H1 (cell line): Measurements from ENCODE around the gene POU6F2. TPM values are rescaled to one million over a fixed set of nuclear protein-coding genes. Genes with fewer than 3 reads are reported as not detected.

ENCODE experiments used
- BACH1 ChIP-seq: IDR thresholded peaks from 2 replicates; pipeline ENCODE4 v1.6.1; 2012; ENCODE audit warnings: low read length, improper control_type of control experiment
- CTBP2 ChIP-seq: IDR thresholded peaks from 2 replicates; pipeline ENCODE4 v1.7.0; 2011; ENCODE audit warnings: borderline replicate concordance, mild to moderate bottlenecking, moderate library complexity, mixed read lengths, low read length; ENCODE audit not compliant: insufficient read depth, insufficient read length
- HDAC6 ChIP-seq: IDR thresholded peaks from one replicate; pipeline ENCODE4 v1.7.1; 2012; ENCODE audit warnings: low read depth, mild to moderate bottlenecking, inconsistent platforms, low read length, moderate library complexity
- POLR2AphosphoS5 ChIP-seq: IDR thresholded peaks from 2 replicates; pipeline ENCODE4 v1.6.1; 2011; ENCODE audit warnings: low read depth, low read length
- SAP30 ChIP-seq: fragments of 300-600 bp; sonication (generic); IDR thresholded peaks from 2 replicates; pipeline ENCODE4 v1.7.1; 2012; ENCODE audit warnings: low read length, moderate library complexity, mild to moderate bottlenecking, inconsistent platforms; ENCODE audit not compliant: insufficient read depth, insufficient replicate concordance
- polyA plus RNA-seq, 7 experiments: library from polyadenylated mRNA; depleted of rRNA in 3 of 7; stranded (reverse) in 5 of 7; unstranded in 2 of 7; fragments of >200 nt in 5 of 7; fragments of 200-250 nt in 2 of 7; gene quantifications; 1 replicate in 5 of 7; 2 replicates in 1 of 7; 4 replicates in 1 of 7; pipeline versions ENCODE4 v1.2.1 to v1.2.3, GENCODE V29; 2011 to 2013; ENCODE audit warnings: missing spikeins in 2 of 7, mixed read lengths in 2 of 7
- total RNA-seq: library from RNA; stranded (reverse); fragmentation: NEBNext Ultra II Directional; extraction: Animal tissue kit (Norgen Biotek cat#: 25700); gene quantifications from 2 replicates; pipeline ENCODE4 v1.2.1, GENCODE V29; 2021
- TF ChIP-seq, protein P1 (sequence below): fragments of 300-600 bp; sonication (generic); IDR thresholded peaks from 2 replicates; pipeline ENCODE4 v1.7.1; 2012; ENCODE audit warnings: low read length, moderate library complexity, mild to moderate bottlenecking, inconsistent platforms; ENCODE audit not compliant: insufficient replicate concordance

Gene POU6F2
- total and polyA plus RNA-seq, 2 of the 8 experiments (the other 6 are each of a cell fraction or from before 2014, with no cell fraction given) = 1.1 to 2.0 TPM

DNA sequence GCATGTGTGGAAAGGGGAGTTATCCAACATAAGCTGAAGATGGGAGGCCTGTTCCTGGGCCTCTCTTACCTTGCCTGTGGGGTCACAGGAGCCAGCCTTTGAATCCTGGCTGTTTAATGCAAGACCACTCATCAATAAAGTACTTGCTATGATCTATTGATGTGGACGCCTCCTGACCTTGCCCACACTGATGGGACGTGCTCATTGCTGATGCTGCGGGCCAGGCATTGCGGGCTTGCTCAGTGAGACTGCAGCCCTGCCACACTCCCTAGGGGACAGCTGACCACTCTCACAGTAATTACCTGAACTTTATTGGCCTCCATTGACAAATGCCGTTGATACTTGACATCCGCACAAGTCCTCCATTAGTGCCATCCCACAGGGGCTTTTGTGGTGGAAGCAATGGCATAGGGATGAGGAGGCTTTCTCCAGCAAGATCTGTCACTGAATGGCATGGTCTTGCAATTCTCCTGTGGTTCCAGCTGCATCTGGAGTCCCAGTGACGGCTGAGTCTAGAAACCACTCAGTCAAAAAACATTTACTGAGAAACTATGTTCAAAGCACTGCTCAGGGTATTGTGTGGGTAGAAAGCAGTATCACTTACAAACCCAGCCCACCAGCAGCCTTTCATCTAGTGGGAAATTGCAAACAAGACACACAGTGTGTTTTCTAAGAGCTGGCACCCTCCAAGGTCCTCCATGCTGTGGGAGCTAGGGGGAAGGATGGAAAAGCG is 453.4 kb downstream of the POU6F2 start (continued):
- TF ChIP-seq CTBP2 (no peak), BACH1 (no peak), SAP30 (no peak), POLR2AphosphoS5 (no peak), HDAC6 (no peak)
- TF ChIP-seq, protein P1, sequence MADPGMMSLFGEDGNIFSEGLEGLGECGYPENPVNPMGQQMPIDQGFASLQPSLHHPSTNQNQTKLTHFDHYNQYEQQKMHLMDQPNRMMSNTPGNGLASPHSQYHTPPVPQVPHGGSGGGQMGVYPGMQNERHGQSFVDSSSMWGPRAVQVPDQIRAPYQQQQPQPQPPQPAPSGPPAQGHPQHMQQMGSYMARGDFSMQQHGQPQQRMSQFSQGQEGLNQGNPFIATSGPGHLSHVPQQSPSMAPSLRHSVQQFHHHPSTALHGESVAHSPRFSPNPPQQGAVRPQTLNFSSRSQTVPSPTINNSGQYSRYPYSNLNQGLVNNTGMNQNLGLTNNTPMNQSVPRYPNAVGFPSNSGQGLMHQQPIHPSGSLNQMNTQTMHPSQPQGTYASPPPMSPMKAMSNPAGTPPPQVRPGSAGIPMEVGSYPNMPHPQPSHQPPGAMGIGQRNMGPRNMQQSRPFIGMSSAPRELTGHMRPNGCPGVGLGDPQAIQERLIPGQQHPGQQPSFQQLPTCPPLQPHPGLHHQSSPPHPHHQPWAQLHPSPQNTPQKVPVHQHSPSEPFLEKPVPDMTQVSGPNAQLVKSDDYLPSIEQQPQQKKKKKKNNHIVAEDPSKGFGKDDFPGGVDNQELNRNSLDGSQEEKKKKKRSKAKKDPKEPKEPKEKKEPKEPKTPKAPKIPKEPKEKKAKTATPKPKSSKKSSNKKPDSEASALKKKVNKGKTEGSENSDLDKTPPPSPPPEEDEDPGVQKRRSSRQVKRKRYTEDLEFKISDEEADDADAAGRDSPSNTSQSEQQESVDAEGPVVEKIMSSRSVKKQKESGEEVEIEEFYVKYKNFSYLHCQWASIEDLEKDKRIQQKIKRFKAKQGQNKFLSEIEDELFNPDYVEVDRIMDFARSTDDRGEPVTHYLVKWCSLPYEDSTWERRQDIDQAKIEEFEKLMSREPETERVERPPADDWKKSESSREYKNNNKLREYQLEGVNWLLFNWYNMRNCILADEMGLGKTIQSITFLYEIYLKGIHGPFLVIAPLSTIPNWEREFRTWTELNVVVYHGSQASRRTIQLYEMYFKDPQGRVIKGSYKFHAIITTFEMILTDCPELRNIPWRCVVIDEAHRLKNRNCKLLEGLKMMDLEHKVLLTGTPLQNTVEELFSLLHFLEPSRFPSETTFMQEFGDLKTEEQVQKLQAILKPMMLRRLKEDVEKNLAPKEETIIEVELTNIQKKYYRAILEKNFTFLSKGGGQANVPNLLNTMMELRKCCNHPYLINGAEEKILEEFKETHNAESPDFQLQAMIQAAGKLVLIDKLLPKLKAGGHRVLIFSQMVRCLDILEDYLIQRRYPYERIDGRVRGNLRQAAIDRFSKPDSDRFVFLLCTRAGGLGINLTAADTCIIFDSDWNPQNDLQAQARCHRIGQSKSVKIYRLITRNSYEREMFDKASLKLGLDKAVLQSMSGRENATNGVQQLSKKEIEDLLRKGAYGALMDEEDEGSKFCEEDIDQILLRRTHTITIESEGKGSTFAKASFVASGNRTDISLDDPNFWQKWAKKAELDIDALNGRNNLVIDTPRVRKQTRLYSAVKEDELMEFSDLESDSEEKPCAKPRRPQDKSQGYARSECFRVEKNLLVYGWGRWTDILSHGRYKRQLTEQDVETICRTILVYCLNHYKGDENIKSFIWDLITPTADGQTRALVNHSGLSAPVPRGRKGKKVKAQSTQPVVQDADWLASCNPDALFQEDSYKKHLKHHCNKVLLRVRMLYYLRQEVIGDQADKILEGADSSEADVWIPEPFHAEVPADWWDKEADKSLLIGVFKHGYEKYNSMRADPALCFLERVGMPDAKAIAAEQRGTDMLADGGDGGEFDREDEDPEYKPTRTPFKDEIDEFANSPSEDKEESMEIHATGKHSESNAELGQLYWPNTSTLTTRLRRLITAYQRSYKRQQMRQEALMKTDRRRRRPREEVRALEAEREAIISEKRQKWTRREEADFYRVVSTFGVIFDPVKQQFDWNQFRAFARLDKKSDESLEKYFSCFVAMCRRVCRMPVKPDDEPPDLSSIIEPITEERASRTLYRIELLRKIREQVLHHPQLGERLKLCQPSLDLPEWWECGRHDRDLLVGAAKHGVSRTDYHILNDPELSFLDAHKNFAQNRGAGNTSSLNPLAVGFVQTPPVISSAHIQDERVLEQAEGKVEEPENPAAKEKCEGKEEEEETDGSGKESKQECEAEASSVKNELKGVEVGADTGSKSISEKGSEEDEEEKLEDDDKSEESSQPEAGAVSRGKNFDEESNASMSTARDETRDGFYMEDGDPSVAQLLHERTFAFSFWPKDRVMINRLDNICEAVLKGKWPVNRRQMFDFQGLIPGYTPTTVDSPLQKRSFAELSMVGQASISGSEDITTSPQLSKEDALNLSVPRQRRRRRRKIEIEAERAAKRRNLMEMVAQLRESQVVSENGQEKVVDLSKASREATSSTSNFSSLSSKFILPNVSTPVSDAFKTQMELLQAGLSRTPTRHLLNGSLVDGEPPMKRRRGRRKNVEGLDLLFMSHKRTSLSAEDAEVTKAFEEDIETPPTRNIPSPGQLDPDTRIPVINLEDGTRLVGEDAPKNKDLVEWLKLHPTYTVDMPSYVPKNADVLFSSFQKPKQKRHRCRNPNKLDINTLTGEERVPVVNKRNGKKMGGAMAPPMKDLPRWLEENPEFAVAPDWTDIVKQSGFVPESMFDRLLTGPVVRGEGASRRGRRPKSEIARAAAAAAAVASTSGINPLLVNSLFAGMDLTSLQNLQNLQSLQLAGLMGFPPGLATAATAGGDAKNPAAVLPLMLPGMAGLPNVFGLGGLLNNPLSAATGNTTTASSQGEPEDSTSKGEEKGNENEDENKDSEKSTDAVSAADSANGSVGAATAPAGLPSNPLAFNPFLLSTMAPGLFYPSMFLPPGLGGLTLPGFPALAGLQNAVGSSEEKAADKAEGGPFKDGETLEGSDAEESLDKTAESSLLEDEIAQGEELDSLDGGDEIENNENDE = no peak
